ENCODE measurements around the gene RUNX1. TPM values are rescaled to one million over a fixed set of nuclear protein-coding genes. Genes with fewer than 3 reads are reported as not detected.

The RUNX1 gene
- total RNA-seq, 2 donors from 2014 or later = 3.8 to 7.6 TPM

DNA sequence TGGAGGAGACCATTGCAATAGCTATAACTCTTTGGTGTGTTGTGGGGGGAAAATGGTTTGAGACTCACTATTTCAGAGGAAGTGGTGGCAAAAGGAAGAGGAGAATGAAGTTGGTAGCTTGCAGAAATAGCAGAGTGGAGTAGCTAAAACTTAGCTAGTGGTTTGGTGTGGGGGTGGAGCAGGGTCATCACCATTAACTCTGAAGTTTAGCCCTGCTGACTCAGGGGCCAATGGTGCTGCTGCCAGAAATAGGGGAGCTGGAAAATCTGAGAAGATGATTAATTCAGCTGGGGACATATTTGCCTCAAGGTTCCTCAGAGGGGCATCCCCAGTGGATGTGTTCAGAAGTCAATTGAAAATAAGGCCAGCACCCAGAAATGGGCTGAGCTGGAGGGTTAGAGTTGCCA, 65.4 kb downstream of the RUNX1 start:
- H3K27ac ChIP-seq = no peak overlapping the region

DNA sequence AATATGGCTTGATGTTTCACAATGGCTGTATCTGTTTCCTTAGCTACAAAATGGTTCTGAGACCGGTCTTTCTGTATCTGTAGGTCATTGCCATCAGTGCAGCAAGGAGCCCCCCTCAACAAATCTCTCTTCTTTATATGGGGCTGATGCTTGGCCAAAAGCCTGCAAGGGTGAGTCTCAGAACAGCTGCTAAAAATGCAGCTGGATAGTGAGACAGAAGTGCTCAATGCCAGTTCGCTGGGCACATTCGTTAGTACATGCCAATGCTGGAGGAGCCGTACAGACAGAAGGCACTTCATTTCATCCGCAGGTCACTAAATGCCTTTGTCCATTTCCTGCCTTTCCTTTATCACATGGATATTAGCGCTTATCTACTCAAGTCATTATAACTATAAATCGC, 67.3 kb downstream of the RUNX1 start:
- H3K4me1 ChIP-seq = no peaks in the 10 kb centered on the region
- no peaks in the 10 kb centered on the region for H3K36me3 ChIP-seq
- DNase-seq (ENCODE audit: low spot score) = no peak
- no peaks in the 10 kb centered on the region for H3K9me3 ChIP-seq
- H3K27me3 ChIP-seq = no peaks in the 10 kb centered on the region
- TF ChIP-seq CTCF (IDR thresholded peaks at IDR 0.05) = no peak
- H3K4me3 ChIP-seq = no peak overlapping the region
- H3K27ac ChIP-seq = no peak overlapping the region

More for the DNA sequence above, 65.4 kb downstream of the RUNX1 start:
- DNase-seq (ENCODE audit: low spot score) = no peak
- no peaks in the 10 kb centered on the region for H3K27me3 ChIP-seq
- no peaks in the 10 kb centered on the region for H3K36me3 ChIP-seq
- H3K4me1 ChIP-seq = no peaks in the 10 kb centered on the region
- no peak for TF ChIP-seq CTCF (IDR thresholded peaks at IDR 0.05)
- no peak overlapping the region for H3K4me3 ChIP-seq
- H3K9me3 ChIP-seq = no peaks in the 10 kb centered on the region

GRCh38 chr21:34980423-34981115, 68.5 kb downstream of the RUNX1 start:
- TF ChIP-seq CTCF (IDR thresholded peaks at IDR 0.05) = no peak
- no peaks in the 10 kb centered on the region for H3K9me3 ChIP-seq
- no peaks in the 10 kb centered on the region for H3K4me1 ChIP-seq
- no peak overlapping the region for H3K27ac ChIP-seq
- H3K36me3 ChIP-seq = no peaks in the 10 kb centered on the region
- no peaks in the 10 kb centered on the region for H3K27me3 ChIP-seq
- H3K4me3 ChIP-seq = no peak overlapping the region
- DNase-seq (ENCODE audit: low spot score) = no peak

DNA sequence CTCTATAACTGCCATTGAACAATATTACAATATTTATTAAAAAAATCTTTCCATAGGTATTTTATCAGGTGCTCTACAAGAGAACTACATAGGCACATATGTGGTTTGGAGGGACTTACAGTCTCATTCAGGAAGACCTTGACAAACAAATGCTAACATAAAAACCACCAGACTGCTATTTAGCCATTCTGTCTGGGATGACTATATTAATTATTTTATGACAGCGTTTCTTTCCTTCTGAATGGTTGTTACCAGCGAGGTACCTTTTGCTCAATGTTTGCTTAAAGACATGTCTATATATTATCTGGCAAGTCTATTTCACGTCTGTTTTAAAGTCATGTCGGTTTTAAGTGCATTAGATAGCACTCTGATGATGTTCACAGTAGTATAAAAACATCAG, 69.7 kb downstream of the RUNX1 start:
- H3K36me3 ChIP-seq = no peaks in the 10 kb centered on the region
- DNase-seq (ENCODE audit: low spot score) = no peak
- H3K4me1 ChIP-seq = no peaks in the 10 kb centered on the region
- H3K4me3 ChIP-seq = no peak overlapping the region
- no peaks in the 10 kb centered on the region for H3K27me3 ChIP-seq
- no peaks in the 10 kb centered on the region for H3K9me3 ChIP-seq
- no peak overlapping the region for H3K27ac ChIP-seq
- TF ChIP-seq CTCF (IDR thresholded peaks at IDR 0.05) = no peak

- Histone ChIP-seq H3K27ac (no peak overlapping the region), H3K4me3 (no peak overlapping the region), H3K4me1 (no peaks in the 10 kb centered on the region), H3K27me3 (no peaks in the 10 kb centered on the region), H3K36me3 (no peaks in the 10 kb centered on the region), H3K9me3 (no peaks in the 10 kb centered on the region)
- TF ChIP-seq CTCF (IDR thresholded peaks at IDR 0.05) = no peak
- no peak for DNase-seq (ENCODE audit: low spot score)
These were observed 71.8 kb downstream of the RUNX1 start for GRCh38 chr21:34977333-34977732.

All from right atrium auricular region (tissue), 2 donors.